NT2/D1 (cell line): ENCODE measurements around the gene SYNE2.

Experiments used
- SUZ12 ChIP-seq: IDR thresholded peaks from 2 replicates; pipeline ENCODE4 v1.6.1; 2011; ENCODE audit not compliant: insufficient read length, insufficient read depth; ENCODE audit errors: extremely low read depth
- ZNF274 ChIP-seq: IDR thresholded peaks from 2 replicates; pipeline ENCODE4 v1.6.1; 2011; ENCODE audit warnings: mild to moderate bottlenecking, low read depth, low read length

DNA sequence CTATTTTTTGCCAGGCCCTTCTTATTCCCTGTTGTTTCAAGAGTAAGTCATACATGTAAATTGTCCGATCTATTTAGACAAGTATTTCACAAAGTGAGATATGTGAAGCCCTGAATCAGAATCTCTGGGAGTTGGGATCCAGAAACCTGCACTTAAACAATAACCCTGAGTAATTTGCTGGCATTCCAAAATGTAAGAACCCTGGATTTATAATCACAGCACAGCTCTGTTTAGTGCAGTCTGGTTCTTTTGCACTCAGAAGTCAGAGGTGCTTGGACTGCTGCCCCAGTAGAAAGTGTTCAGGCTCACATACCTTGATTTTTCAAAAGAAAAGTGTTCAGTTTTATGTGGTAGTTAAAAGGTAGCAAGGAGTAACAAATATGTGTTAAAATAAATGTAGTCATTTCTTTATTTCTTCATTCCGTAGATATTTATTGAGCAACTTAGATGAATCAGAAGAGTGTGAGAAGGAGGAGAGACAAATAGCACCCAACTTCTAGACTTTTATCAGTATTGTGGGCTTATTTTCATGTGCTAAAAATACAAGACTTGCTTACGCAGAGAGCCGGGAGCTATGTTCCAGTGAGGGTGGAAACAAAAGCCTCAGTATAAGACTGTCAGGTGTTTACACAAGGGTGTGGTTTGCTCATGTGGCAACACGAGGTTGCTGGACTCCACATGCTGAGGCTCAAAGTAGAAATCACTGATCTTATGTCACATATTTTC, 70.1 kb downstream of the SYNE2 start:
- TF ChIP-seq ZNF274 = no peak
- no peak for TF ChIP-seq SUZ12
